NCI-H2081 treated with DMSO at 0.1 percent for 48 hours (cell line): ENCODE measurements around the gene RBMS1.
"Not testable (repeated sequence)": the region's sequence is repeated elsewhere in the genome, so short reads cannot be mapped to it uniquely, and the experiment has no call there.

Experiments
- DNase-seq: peaks from one replicate; lab custom pipeline; 2025; lab: John Stamatoyannopoulos, UW

Gene RBMS1

DNA sequence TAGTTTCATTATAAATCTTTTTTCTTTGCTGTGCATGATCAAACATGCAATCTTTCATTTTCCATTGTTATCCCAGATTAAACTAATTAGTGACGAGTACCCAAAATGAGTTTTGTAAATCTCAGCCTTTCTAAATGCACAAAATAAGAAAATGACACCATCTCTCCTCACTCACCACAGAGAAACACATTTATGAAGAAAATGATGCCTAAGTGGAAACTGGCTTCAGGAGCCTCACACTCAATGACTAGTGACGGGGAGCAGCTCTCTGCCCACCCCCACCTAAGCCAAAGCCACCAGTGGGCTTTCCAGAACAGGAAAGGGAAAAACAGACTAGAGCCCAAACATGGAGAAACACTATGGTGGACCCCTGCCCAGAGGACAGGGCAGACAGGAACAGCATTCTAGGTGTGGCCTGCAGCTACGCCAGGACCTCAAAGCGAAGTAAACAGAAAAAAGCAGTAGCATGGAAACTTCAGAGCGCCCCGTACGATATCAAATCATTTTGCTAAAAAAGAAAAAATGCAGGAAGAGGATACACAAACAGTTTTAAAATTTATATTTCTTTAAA lies 113.5 kb downstream of the RBMS1 start:
- DNase-seq = no peak

DNA sequence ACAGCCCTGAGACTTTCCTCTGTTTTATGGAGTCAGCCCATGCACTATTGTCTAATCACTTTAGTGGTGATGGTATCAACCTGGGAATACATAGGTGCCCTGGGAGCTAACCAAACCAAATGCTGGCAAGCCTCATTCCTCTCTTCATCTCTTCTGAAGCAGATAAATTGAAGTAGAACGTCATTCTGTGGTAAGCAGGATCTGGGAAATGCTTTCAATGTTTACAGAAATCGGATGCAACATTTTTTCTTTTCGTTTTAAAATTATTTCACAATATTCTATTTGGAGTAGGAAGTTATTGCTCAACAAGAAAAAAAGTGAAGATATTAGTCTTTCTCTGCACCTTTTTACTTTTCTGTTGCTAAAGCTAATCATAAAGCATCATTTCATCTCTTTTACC lies 114.2 kb downstream of the RBMS1 start:
- no peak for DNase-seq

DNA sequence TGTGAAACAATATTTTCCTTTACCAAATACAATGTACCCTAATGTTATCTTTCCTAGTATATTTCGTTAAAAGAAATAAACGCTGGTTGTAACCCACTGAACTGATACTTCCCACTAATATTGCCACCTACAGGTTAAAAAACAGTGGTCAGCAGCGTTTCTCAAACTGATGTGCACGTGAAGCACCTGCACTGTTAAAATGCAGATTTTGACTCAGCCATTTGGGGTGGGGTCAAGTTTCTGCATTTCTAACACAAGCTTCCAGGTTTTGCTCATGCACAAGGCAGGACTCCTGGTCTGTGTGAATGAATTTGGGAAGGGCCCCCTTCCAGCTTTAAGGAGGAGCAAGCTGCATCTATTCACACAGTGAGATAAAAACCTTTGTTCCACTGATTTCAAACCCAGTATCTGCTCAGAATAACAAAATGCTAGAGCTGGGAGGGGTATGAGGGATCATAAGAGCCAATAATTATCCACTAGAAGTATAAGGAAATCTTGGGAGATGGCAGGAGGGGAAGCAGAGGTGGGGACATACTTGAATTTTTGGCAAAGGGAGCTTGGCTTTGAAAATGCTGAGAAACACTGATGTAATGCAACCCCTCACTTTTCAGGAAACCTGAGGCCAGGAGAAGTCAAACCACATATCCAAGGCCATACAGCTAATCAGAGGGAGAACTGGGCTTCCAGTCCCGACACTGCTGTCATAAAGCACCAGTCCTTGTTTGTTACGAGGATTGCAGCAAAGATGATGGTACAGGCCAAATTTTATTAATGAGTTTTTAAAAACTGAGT lies 116.2 kb downstream of the RBMS1 start:
- no peak for DNase-seq

DNA sequence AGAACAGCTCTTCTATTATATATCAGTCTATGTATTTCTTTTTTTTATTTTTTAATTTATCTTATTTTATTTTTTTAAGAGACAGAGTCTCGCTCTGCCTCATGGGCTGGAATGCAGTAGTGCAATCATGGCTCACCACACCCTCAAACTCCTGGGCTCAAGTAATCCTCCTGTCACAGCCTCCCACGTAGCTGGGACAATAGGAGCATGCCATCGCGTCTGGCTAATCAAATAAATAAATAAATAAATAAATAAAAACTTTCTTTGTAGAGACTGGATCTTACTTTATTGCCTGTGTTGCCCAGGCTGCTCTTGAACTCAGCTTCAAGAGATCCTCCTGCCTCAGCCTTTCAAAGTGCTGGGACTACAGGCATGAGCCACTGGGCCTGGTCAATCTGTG lies 117.0 kb downstream of the RBMS1 start:
- DNase-seq = no peak

DNA sequence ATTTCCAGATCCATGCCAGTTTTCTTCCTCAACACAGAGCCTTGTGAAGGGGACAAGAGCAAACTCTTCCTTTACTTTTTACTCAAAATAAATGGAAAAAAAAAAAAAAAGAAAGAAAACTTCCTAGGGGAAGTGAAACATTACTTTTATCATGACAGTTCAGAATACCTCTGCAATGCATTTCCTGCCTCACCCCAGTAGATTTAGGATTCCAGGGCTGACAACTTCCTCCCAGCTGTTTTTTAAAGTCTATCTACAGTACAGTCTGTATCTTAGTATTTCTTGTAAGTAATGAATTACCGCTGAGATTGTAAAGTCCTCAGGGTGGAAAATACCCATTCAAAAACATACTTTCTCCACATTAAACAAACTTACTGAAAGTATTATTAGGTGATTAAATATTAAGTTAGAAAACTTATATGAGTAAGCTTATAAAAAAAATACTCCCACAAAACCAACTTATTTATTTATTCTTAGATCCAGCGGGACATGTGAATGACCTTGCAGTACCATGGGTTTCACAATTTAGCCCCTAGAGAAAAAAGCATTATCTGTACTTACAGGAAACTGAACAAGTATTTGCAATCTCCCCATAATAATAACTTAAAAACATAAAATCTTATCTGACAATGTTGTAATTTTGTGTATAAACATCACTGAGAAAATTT lies 117.7 kb downstream of the RBMS1 start:
- no peak for DNase-seq

DNA sequence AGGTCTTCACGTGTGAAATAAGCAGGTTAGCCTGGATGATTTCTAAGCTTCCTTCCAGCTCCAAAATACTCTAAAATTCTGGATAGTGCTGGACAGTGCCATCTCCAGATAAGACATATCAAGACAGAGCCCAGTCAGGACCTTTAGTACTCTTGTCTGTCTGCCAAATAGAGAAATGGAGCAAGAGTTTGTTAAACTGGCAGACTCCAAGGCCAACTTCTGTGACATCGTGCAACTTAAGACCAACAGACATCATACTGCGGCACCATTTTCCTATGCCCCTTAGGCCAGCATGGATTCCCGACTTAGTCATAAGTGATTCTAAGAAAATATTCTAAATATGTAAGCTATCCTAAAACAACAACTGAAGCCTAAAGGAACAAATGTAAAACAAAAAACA lies 118.6 kb downstream of the RBMS1 start:
- no peak for DNase-seq

DNA sequence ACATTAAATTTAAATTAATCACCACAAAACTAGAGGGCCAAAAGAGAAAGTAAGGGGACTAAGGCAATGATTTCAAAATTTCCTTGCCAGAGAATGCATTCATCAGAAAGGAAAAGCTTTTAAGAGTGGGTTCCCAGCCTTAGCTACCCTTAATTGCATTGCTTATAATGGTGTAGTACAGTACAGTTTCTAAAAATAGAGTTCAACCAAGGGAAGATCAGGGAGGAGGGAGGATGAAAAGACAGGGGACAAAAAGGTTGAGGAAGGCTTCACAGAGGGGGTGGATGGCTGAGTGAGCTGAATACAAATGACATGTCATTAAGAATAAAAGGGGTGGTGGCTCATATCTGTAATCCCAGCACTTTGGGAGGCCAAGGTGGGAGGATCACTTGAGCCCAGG lies 119.9 kb downstream of the RBMS1 start:
- no peak for DNase-seq

DNA sequence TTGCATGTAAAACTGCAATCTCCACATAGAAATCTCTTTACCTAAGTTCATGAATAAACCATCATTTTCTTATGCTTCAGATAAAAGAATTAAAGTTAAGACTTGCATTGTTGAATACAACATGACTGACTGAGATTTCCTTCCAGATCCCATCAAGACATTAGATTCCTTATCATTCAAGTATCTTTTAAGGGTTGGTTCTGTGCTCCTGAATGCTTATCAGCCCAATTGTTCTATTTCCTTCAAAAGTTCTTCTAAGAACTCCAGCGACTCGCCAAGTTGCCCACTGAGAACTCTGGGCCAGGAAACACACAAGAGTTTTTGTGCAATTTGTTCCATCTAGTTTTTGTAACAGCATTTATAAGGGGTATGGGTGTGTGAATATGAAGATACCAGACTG lies 120.3 kb downstream of the RBMS1 start:
- DNase-seq = no peak

DNA sequence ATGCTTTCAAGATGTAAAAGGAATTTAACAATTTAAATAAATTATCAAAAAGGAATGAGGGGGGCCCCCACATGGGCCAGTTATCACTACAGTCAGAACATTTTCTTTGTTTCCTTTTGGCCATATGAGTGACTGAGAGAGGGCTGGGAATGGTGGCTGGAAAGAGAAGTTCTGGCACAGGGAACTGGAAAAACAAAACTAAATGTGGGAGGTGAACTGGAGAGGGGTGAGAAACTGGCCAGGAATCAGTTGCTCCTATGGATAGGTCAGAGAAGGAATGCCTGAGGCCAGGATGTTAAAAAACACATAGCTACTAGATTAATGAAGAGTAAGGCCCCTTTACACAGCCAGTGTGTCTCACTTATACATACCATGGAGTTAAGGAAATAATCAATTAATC lies 121.0 kb downstream of the RBMS1 start:
- no peak for DNase-seq

DNA sequence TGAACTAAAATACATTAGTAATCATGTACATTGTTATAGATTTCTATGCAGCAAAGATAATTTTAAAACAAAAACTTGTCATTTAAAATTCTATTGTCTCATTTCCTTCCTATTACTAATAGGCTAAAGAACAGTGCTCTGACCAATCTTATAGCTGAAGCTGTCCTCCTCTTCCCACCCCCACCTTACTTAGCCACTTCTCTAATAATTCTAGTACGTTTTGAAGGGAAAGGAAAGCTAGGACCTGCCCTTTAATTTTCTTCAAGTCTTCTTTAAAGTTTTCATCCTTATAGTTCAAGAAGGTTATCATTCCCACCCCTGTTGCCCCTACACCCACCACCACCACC lies 121.6 kb downstream of the RBMS1 start:
- DNase-seq = no peak

DNA sequence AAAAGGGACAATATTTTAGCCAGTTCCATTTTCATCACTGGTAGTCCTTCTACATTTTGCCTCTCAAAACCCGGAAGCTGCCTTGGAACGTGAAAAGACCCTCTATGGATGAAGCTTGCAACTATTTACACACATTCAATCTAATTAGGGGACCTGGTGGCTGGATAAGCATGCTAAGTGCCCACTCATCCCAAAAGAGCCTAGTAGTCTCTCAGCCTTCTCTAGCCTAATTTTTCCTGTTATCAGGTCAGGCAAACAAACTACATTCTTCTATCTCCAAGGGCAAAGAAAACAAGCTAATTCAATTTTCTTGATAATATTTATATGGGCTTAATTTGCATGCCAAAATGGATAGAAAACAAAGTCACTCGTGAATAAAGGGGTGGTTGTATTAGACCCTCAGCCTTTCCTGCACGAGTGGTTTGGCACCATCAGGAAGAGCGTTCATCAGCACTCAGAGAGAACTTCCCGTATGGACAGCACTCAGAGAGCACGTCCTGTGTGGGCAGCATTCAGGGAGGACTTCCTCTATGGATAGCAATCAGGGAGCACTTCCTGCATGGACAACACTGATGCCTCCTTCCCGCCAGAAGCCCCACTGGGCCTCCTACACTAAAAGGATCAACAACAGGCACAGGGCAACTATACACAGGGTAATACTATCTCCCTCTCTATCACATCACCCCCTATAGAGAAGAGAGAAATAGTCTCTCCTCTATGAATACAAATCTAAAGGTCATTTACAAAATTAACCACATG lies 122.2 kb downstream of the RBMS1 start:
- no peak for DNase-seq

DNA sequence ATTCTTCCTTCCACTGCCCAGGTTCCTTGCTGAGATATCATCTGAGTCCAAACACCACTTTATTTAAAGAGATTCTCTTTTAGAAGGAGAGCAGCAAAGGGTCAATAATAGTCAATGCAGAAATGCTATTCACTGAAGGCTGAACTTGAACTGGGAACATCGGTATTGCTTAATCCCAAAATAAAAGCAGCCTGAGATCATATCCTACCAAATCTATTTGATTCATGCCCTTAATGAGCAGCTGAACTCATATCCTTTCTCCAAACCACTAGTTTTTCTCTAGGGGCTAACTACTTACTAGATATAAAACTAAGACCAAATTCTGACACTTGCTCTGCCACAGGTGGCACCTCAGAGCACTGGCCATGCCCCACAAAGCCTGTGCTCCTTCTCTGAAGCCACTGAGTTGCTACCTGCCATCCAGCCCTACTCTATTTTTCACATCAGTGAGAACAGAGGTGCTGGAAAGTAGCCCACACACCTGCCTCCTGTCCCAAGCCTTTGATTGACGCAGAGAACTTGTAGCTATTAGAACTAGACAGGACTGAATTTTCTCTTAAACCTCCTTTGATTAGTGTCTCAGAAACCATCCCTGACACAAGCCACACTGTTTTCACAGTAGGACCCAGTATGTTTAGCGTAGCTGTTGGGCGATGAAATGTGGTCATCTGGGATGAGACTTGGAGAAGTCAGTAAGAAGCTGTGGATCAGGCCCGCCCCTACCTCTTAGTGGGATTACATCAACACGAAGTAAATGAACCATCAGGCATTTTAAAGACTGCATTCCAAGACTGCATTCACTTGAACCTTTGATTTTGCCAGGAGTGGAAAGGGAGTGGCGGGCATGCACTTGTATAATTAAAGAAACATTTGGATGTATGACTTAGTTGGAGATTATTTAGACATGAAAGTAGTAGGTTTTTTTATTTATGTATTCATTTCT lies 124.3 kb downstream of the RBMS1 start:
- DNase-seq = no peak

DNA sequence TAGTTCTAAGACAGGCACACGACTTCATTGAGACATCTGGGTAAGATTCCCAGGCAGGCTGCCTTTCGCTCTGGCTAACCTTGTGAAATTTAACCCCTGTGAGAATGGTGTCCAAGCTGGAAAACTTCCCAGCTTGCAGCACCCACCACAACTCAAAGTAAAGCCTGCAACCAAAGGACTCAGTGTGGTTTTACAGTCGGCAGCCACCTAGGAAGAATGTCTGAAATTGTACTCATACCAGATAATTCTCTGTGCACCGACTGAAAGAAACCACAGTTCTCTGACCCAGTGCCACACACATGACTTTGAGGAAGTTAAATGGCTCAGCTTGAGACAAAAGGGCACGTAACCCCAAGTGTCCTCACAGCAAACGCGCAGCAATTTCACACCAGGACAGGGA lies 125.7 kb downstream of the RBMS1 start:
- no peak for DNase-seq

DNA sequence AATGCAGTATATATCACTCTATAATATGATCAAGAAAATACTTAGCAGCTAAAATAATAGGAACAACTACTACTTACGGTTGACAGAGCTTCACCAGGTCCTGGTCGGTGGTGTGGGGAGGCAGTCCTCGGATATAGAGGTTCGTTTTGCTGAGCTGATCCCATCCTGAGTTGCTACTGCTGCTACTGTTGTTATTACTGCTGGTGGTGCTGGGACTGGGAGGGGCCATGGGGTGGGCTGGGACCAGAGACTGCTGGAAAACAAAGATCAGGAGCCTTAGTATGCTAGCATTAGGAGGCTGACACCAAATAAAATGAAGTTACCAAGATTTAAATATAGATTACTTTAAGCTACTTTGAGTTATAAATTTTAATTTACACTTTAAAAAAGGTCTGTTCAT lies 126.5 kb downstream of the RBMS1 start:
- DNase-seq = not testable (repeated sequence)

DNA sequence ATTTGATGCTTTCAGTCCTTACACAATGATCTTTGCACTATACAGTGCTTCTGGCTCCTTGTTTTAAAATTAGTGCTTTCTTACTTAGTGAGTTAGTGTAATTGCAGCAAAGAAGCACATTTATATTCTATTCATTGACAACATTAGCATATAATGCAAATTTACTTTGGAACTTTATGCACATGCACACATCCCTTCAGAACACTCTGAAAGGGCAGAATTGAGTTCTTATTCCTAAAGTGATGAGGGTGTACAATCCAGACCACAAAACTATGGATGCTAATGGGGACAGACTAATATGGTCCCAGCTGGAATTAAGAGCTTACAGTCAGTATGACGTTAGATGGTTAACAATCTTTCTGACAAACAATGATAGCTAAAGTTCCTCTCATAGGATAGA lies 127.1 kb downstream of the RBMS1 start:
- no peak for DNase-seq

DNA sequence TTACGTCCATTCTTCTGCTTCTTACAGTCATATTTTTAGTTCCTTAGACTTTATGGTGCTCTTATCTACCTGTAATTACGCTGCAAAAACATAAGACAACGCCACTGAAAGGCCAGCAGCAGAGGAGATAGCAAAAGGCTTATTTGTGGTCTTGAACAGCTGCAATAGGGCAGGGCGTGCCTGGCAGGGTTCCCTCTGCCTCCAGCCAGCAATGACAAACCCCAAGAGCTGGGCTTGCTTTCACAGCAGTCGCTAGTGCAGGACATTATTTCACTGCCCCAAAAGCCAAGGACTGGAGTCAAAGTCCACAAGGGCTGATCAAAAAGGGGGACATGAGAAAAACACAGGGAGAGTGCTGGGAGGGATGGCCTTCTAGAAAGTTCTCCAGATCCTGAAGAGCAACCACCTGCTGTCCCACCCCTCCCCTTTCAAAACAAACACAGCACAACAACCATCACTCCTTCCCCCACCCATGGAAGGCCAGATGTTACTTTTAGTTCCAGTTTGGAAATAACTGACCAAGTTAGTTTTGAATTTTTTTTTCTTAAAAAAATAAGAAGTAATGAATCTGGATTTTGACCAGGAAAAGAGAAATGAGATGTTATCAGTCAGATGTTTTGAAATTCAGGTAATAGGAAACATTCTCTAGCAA lies 127.8 kb downstream of the RBMS1 start:
- DNase-seq = no peak

DNA sequence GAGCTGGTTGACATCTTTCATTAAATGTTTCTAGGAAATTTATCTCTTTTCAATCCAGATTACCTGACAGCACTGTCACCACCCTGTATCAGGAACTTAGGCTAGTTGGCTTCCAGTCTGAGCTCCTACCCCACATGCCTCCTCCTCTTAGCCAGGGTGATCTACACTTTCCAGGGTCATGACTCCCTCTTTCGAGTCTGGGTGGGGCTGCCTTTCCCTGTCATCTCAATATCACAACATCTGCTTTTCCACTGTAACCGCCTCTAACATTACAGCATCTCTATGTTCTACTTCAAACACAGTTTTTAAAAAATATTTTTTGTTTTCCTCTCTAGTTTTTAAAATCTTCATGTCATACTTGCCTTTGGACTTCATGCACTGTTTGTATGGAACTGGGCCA lies 129.2 kb downstream of the RBMS1 start:
- no peak for DNase-seq

DNA sequence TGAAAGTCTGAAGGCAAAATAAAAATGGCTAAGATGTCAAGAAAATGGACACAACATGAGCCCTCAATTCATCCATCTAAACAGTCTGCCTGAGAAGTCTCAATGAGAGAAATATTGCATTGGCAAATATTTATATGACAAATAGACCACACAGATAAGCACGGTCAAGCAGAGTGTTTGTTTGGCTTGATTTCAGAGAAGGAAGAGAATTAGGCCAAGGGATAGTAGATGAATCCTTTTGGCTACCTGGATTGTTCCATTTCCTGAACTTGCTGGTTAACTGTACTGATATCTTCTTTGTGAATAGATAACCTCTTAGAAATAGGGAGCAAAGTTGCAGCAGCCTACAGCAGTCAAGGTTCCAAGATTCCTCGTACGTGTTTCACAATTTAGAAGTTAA lies 129.6 kb downstream of the RBMS1 start:
- DNase-seq = no peak

DNA sequence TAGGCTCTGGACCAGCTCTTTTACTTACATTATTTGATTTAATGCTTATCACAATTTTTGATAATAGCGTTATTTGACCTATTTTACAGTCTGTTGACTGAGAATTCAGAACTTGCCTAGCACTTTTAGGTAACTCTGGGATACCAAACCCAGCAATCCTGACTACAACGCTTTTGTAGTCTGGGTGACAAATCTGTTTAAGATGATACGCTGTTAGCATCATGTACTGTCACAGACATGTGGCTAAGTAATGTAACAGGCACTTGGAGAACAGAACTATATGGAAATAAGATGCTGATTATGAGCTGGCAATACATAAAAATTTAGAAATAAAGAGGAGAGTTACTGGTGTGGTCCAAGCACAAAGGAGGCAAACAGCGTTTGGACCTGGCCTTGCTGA lies 130.6 kb downstream of the RBMS1 start:
- DNase-seq = no peak

DNA sequence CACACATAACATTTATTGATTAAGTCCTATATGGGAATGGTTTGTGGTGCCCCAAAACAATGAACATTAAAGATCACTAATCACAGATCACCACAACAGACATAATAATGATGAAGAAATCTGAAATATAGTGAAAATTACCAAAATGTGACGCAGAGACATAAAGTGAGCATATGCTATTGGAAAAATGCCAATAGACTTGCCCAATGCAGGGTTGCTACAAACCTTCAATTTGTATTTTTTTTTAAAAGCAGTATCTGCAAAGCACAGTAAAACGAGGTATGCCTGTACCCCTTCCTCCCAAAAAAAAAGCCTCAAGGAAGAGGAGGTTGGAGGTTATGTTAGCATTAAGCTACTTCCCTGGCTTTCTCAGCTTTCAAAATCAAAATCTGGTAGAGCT lies 131.1 kb downstream of the RBMS1 start:
- no peak for DNase-seq

DNA sequence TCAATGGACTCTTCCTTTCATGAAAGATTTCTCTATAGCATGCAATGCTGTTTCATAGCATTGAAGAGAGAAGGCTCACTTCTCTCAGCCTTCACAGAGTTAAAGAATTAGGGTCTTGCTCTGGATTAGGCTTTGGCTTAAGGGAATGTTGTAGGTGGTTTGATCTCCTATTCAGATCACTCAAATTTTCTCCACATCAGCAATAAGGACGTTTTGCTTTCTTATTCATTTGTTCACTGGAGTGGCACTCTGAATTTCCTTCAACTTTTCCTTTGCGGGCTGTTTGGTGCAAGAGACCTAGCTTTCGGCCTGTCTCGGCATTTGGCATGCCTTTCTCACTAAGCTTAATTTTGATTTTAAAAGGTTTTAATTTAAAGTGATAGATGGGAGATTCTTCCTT lies 131.6 kb downstream of the RBMS1 start:
- no peak for DNase-seq
